Measurements from ENCODE around the gene ABCA12. TPM values are rescaled to one million over a fixed set of nuclear protein-coding genes. Genes with fewer than 3 reads are reported as not detected.

Gene ABCA12
- total and polyA plus RNA-seq, 2 of the 8 experiments (the other 6 are each of a cell fraction or from before 2014, with no cell fraction given): not detected

DNA sequence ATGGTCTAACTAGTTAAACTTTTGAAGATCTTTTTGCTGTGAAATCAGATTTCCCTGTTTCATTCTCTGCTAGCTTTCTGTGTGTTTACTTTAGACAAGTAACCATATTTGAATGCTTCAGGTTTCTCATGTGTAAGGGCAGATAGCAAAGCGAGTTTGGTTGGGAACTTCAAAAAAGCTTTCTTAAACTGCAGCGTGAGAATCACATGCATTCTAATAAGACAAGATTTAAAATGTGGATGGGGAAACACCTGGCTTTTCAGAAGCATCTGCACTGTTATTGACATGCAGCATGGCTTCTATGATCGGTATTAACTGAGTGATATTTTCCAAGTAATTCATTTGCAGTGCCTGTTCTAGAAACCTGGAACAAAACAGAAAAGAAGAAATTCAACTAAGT, 119.3 kb downstream of the ABCA12 start (continued):
- TF ChIP-seq CBX8 (IDR thresholded peaks at IDR 0.05; ENCODE audit: borderline replicate concordance, low read depth, low read length) (no peak), CEBPB (IDR thresholded peaks at IDR 0.05; ENCODE audit: low read depth, low read length) (no peak), KDM4A (IDR thresholded peaks at IDR 0.05; ENCODE audit: low read depth, low read length, severe bottlenecking) (no peak), BRCA1 (IDR thresholded peaks at IDR 0.05; ENCODE audit: low read depth, low read length) (no peak)
